Measurements from ENCODE around the gene KCNJ18. TPM values are rescaled to one million over a fixed set of nuclear protein-coding genes. Genes with fewer than 3 reads are reported as not detected.

Gene KCNJ18
- total and polyA plus RNA-seq, 9 of the 15 experiments (the other 6 are each of a cell fraction or from before 2014, with no cell fraction given): not detected

- ChIA-PET POLR2A (no interaction called here), CTCF (ENCODE audit: low intra/inter-chr PET ratio) (no interaction called here)
- DNase-seq (ENCODE audit: extremely low read depth in 1 of 4, low spot score in 3 of 4) (no peak), FAIRE-seq (no peak), ATAC-seq (no peak; the same call in 2 of the 3 replicates)
- Histone ChIP-seq H3K9me1 (ENCODE audit: control insufficient read depth, insufficient read depth, low read length) (no peaks in the 10 kb centered on the region), H4K20me1 (replicated peaks; ENCODE audit: control insufficient read depth, insufficient read depth, low read length) (no peaks in the 10 kb centered on the region), H3K36me3 (ENCODE audit: control insufficient read depth, insufficient read depth, low read length) (no peaks in the 10 kb centered on the region), H3K4me2 (ENCODE audit: insufficient read depth, low read length) (no peak overlapping the region), H3K27me3 (ENCODE audit: control insufficient read depth in 2 of 2, insufficient read depth in 2 of 2, low read length in 2 of 2) (peaks cover 0 to 10% of the 10 kb centered on the region in 2 experiments; a peak in 1 of 5 replicates), H3K9ac (ENCODE audit: insufficient read depth in 1 of 2, low read depth in 2 of 2, low read length in 2 of 2) (no peak overlapping the region), H3K4me1 (replicated peaks in 1 of 2; ENCODE audit: control insufficient read depth in 2 of 2, insufficient read depth in 2 of 2, low read length in 2 of 2) (no peaks in the 10 kb centered on the region), H3K79me2 (ENCODE audit: control insufficient read depth, insufficient read depth, low read length) (no peaks in the 10 kb centered on the region), H3K9me3 (replicated peaks; ENCODE audit: control insufficient read depth, insufficient read depth, low read depth, low read length) (no peaks in the 10 kb centered on the region), H3K27ac (ENCODE audit: extremely low read depth, low read depth, low read length) (no peak overlapping the region), H2AFZ (ENCODE audit: low read depth, low read length) (no peak overlapping the region), H3K4me3 (no peak overlapping the region)
- intact Hi-C loops (cut with micrococcal nuclease) (no loop called here), in situ Hi-C loops (cut with MboI) (loop anchor here (5.0 kb wide), 1 partner anchor 283 kb away; no protein-coding TSS in a partner anchor)
- WGBS (ENCODE audit: insufficient coverage, low coverage, missing lambda C conversion rate): 2% methylated on average over 13 of the region's 13 CpGs
- no TSS peak for BruUV-seq (replicated peaks)
- no peak for TF ChIP-seq ZFP91 (CRISPR knock-in tag; IDR thresholded peaks at IDR 0.05)
- TF ChIP-seq CREBBP (IDR thresholded peaks at IDR 0.05; ENCODE audit: low read depth, low read length): no peak
- no peak for TF ChIP-seq CTBP1 (IDR thresholded peaks at IDR 0.05; ENCODE audit: borderline replicate concordance)
- TF ChIP-seq NFRKB (IDR thresholded peaks at IDR 0.05; ENCODE audit: low read depth): no peak
- TF ChIP-seq HMGN3 (IDR thresholded peaks at IDR 0.05; ENCODE audit: borderline replicate concordance, extremely low read depth, insufficient read length, low read depth, low read length): no peak
- no peak for TF ChIP-seq ZNF655 (CRISPR knock-in tag; IDR thresholded peaks at IDR 0.05)
- TF ChIP-seq FOXK1 (CRISPR knock-in tag; IDR thresholded peaks at IDR 0.05; ENCODE audit: borderline replicate concordance): no peak
- no peak for TF ChIP-seq ZNF280B (CRISPR knock-in tag; IDR thresholded peaks at IDR 0.05)
These were observed 12.8 kb downstream of the KCNJ18 start for GRCh38 chr17:21705021-21705601.

All from K562 (cell line).